OCI-LY1 (cell line): ENCODE measurements around the gene RAB6B.

Experiments
- H2AFZ ChIP-seq: fragments of 200-600 bp; sonication (generic), shearing (Covaris generic); 2 replicates; pipeline ENCODE4 v1.6.0; 2014; ENCODE audit warnings: antibody characterized with exemption, mild to moderate bottlenecking, low read length
- H3F3A ChIP-seq: fragments of 200-600 bp; sonication (generic), shearing (Covaris generic); 2 replicates; pipeline ENCODE4 v1.6.0; 2014; ENCODE audit warnings: mild to moderate bottlenecking, antibody characterized with exemption, low read length, moderate library complexity; ENCODE audit not compliant: insufficient read depth
- H3K27ac ChIP-seq: fragments of 200-600 bp; sonication (generic); 2 replicates; pipeline ENCODE4 v1.5.1; 2014; ENCODE audit warnings: low read length, mixed run types, mild to moderate bottlenecking, low read depth; ENCODE audit not compliant: poor library complexity, severe bottlenecking
- H3K27me3 ChIP-seq: fragments of 200-600 bp; sonication (generic); 2 replicates; pipeline ENCODE4 v1.6.0; 2014; ENCODE audit warnings: antibody characterized with exemption, mild to moderate bottlenecking, low read length, moderate library complexity; ENCODE audit not compliant: insufficient read depth
- H3K36me3 ChIP-seq: fragments of 200-600 bp; sonication (generic); 2 replicates; pipeline ENCODE4 v1.6.1; 2014; ENCODE audit warnings: mild to moderate bottlenecking, antibody characterized with exemption, low read length, moderate library complexity, mixed read lengths; ENCODE audit not compliant: insufficient read depth
- H3K4me1 ChIP-seq: fragments of 200-600 bp; sonication (generic); 2 replicates; pipeline ENCODE4 v1.5.1; 2014; ENCODE audit warnings: mild to moderate bottlenecking, low read length, moderate library complexity; ENCODE audit not compliant: insufficient read depth, severe bottlenecking
- H3K4me2 ChIP-seq: fragments of 200-600 bp; sonication (generic), shearing (Covaris generic); 2 replicates; pipeline ENCODE4 v1.6.1; 2014; ENCODE audit warnings: low read length
- H3K4me3 ChIP-seq: fragments of 200-600 bp; sonication (generic); 2 replicates; pipeline ENCODE4 v1.5.1; 2014; ENCODE audit warnings: low read length, low read depth, mild to moderate bottlenecking, mixed read lengths; ENCODE audit not compliant: poor library complexity, severe bottlenecking
- H3K79me2 ChIP-seq: fragments of 200-600 bp; shearing (Covaris generic); 2 replicates; pipeline ENCODE4 v1.6.1; 2016; ENCODE audit warnings: mixed run types, low read length, mixed read lengths; ENCODE audit not compliant: insufficient read depth
- H3K9ac ChIP-seq: fragments of 200-600 bp; sonication (generic), shearing (Covaris generic); 2 replicates; pipeline ENCODE4 v1.6.1; 2014; ENCODE audit warnings: mild to moderate bottlenecking, low read length, mixed read lengths
- H3K9me2 ChIP-seq: fragments of 200-600 bp; sonication (generic), shearing (Covaris generic); 2 replicates; pipeline ENCODE4 v1.6.1; 2014; ENCODE audit warnings: low read depth, mild to moderate bottlenecking, low read length, mixed read lengths
- H3K9me3 ChIP-seq: fragments of 200-600 bp; shearing (Covaris generic); 2 replicates; pipeline ENCODE4 v1.6.1; 2014; ENCODE audit warnings: low read length, mixed read lengths
- H4K20me1 ChIP-seq: fragments of 200-600 bp; sonication (generic), shearing (Covaris generic); 2 replicates; pipeline ENCODE4 v1.6.0; 2016; ENCODE audit warnings: mild to moderate bottlenecking, low read length; ENCODE audit not compliant: insufficient read depth
- CTCF ChIP-seq: fragments of 200-600 bp; sonication (generic), shearing (Covaris generic); IDR thresholded peaks from 2 replicates; pipeline ENCODE4 v1.5.1; 2017; ENCODE audit warnings: mild to moderate bottlenecking, antibody characterized with exemption, low read length, moderate library complexity, mixed read lengths
- EZH2 ChIP-seq: fragments of 200-600 bp; sonication (generic), shearing (Covaris generic); IDR thresholded peaks from 2 replicates; pipeline ENCODE4 v1.8.0; 2017; ENCODE audit warnings: borderline replicate concordance, mixed run types, mild to moderate bottlenecking, antibody characterized with exemption, low read length, moderate library complexity, mixed read lengths

Gene RAB6B

GRCh38 chr3:133832802-133833144 lies 62.9 kb downstream of the RAB6B start:
- H3K4me3 ChIP-seq, result no peak overlapping the region
- H3F3A ChIP-seq, result no peaks in the 10 kb centered on the region
- H3K27ac ChIP-seq, result no peak overlapping the region
- no peak overlapping the region for H2AFZ ChIP-seq
- no peak overlapping the region for H3K9ac ChIP-seq
- TF ChIP-seq CTCF (no peak), EZH2 (no peak)
- H3K27me3 ChIP-seq, result 0 out of 2 replicates have a peak, but pooled peaks cover 9% of the 10 kb centered on the region
- no peaks in the 10 kb centered on the region for H3K9me2 ChIP-seq
- H3K9me3 ChIP-seq, result no peaks in the 10 kb centered on the region
- H3K79me2 ChIP-seq, result no peaks in the 10 kb centered on the region
- H3K4me2 ChIP-seq, result no peak overlapping the region
- H4K20me1 ChIP-seq, result no peaks in the 10 kb centered on the region
- no peaks in the 10 kb centered on the region for H3K36me3 ChIP-seq
- H3K4me1 ChIP-seq, result no peaks in the 10 kb centered on the region

GRCh38 chr3:133831966-133832801 lies 63.5 kb downstream of the RAB6B start:
- no peaks in the 10 kb centered on the region for H4K20me1 ChIP-seq
- H3K4me2 ChIP-seq, result no peak overlapping the region

GRCh38 chr3:133830071-133830470 lies 65.6 kb downstream of the RAB6B start:
- no peak overlapping the region for H3K9ac ChIP-seq
- TF ChIP-seq CTCF (no peak), EZH2 (no peak)
- no peaks in the 10 kb centered on the region for H4K20me1 ChIP-seq
- no peaks in the 10 kb centered on the region for H3K4me1 ChIP-seq
- H3K79me2 ChIP-seq, result no peaks in the 10 kb centered on the region
- H3K27ac ChIP-seq, result no peak overlapping the region
- no peaks in the 10 kb centered on the region for H3K9me2 ChIP-seq
- H3K36me3 ChIP-seq, result no peaks in the 10 kb centered on the region; the same call in 1 of the 2 replicates
- no peaks in the 10 kb centered on the region for H3F3A ChIP-seq
- H2AFZ ChIP-seq, result no peak overlapping the region
- H3K4me2 ChIP-seq, result no peak overlapping the region
- H3K9me3 ChIP-seq, result no peaks in the 10 kb centered on the region
- 0 out of 2 replicates have a peak, but pooled peaks cover 9% of the 10 kb centered on the region for H3K27me3 ChIP-seq
- no peak overlapping the region for H3K4me3 ChIP-seq

More at GRCh38 chr3:133831966-133832801, 63.5 kb downstream of the RAB6B start:
- Histone ChIP-seq H3F3A (no peaks in the 10 kb centered on the region), H3K9ac (no peak overlapping the region), H2AFZ (no peak overlapping the region), H3K4me3 (no peak overlapping the region), H3K4me1 (no peaks in the 10 kb centered on the region), H3K79me2 (no peaks in the 10 kb centered on the region), H3K27ac (no peak overlapping the region), H3K27me3 (0 out of 2 replicates have a peak, but pooled peaks cover 9% of the 10 kb centered on the region), H3K9me2 (no peaks in the 10 kb centered on the region), H3K36me3 (no peaks in the 10 kb centered on the region), H3K9me3 (no peaks in the 10 kb centered on the region)
- TF ChIP-seq EZH2 (no peak), CTCF (peak; percentile 38; the same call in 1 of the 2 replicates)
